Large intestine (tissue), 3 donors: ENCODE measurements around the gene WDR70. TPM values are rescaled to one million over a fixed set of nuclear protein-coding genes. Genes with fewer than 3 reads are reported as not detected.
"Not testable (repeated sequence)": the region's sequence is repeated elsewhere in the genome, so short reads cannot be mapped to it uniquely, and the experiment has no call there.

Source experiments
- DNase-seq, 2 donors: peaks; one replicate each; pipeline versions ENCODE4 v3.0.0 to v3.0.0-alpha.2; 2013
- H3K27ac ChIP-seq: one replicate; pipeline ENCODE4 v1.5.1; 2013; ENCODE audit warnings: low read length
- H3K27me3 ChIP-seq: 2 replicates; pipeline ENCODE4 v1.6.1; 2013; ENCODE audit warnings: low read length; ENCODE audit not compliant: control insufficient read depth, insufficient read depth
- H3K36me3 ChIP-seq: 2 replicates; pipeline ENCODE4 v1.6.1; 2013; ENCODE audit warnings: low read length; ENCODE audit not compliant: control insufficient read depth, insufficient read depth
- H3K4me1 ChIP-seq: one replicate; pipeline ENCODE4 v1.6.1; 2013; ENCODE audit warnings: low read length; ENCODE audit not compliant: control insufficient read depth, insufficient read depth
- H3K4me3 ChIP-seq: one replicate; pipeline ENCODE4 v1.5.1; 2013; ENCODE audit warnings: low read length
- H3K9me3 ChIP-seq: one replicate; pipeline ENCODE4 v1.6.1; 2013; ENCODE audit warnings: mild to moderate bottlenecking, low read depth, low read length, moderate library complexity; ENCODE audit not compliant: control insufficient read depth
- WGBS: methylation state at CpG from one replicate; pipeline ENCODE4 v1.1.5; 2013; ENCODE audit warnings: low lambda C conversion rate; ENCODE audit not compliant: insufficient coverage; 5-methylcytosine and 5-hydroxymethylcytosine counted together
- polyA plus RNA-seq: library from polyadenylated mRNA; unstranded; fragments of 120-200 nt; gene quantifications from one replicate; pipeline ENCODE4 v1.2.1, GENCODE V29; 2013

The WDR70 gene
- polyA plus RNA-seq, 1 donor, result 27.7 TPM

DNA sequence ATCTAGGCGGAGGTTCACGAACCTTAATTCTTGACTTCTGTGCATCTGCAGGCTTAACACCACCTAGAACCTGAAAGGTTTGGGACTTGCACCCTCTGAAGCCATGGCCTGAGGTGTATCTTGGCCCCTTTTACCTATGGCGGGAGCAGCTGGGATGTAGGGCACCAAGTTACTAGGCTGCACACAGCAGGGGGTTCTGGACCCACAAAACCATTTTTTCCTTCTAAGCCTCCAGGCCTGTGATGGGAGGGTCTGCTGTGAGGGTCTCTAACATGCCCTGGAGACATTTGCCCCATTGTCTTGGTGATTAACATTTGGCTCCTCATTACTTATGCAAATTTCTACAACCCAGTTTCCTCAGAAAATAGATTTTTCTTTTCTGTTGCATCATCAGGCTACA lies 102.3 kb downstream of the WDR70 start:
- H3K4me1 ChIP-seq, DNase-seq, H3K4me3 ChIP-seq, H3K27me3 ChIP-seq, H3K27ac ChIP-seq: not testable (repeated sequence)
- peaks cover 19% of the 10 kb centered on the region for H3K36me3 ChIP-seq
- H3K9me3 ChIP-seq, result peaks cover 17% of the 10 kb centered on the region
- no CpG with 5 or more reads among the region's 3 CpGs for WGBS

DNA sequence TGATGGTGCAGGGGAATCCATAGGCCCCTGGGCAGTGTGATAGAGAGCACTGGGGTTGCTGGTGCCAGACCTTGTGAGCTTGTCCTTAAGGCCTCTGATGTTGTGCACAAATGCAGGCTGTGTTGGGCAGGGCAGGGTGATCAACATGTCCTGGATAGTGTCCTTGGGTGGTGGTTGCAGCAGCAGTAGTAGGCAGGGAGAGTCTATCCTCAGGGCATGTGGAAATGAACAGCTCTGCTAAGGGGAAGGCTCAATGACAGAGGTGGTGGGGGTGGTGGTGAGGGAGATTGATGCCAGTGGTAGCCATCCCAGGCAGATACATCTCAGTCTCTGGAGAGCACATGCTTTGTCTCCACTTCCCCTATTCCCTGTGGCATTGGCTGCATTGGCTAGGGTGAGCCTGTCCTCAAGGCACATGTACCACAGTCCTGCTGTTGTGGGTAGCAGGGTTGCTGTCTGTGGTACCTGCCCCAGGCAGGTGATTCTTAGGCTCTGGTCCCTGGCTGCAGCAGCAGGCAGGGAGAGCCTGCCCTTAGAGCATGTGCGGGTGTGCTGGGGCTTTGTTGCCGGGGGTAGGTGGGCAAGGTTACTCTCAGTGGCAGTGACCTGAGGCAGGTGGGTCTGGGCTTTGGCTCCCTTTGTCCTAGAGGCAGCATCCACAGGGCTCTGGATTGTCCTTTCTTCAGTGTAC lies 111.1 kb downstream of the WDR70 start:
- no CpG with 5 or more reads among the region's 2 CpGs for WGBS
- peaks cover 13% of the 10 kb centered on the region for H3K36me3 ChIP-seq
- H3K27me3 ChIP-seq, result no peaks in the 10 kb centered on the region
- DNase-seq, result no peak
- H3K9me3 ChIP-seq, result peaks cover 10% of the 10 kb centered on the region
- H3K4me3 ChIP-seq, result no peak overlapping the region
- no peaks in the 10 kb centered on the region for H3K4me1 ChIP-seq
- no peak overlapping the region for H3K27ac ChIP-seq

GRCh38 chr5:37490931-37491330 lies 111.8 kb downstream of the WDR70 start:
- H3K27ac ChIP-seq, result no peak overlapping the region
- DNase-seq, result no peak
- H3K36me3 ChIP-seq, result peaks cover 13% of the 10 kb centered on the region
- WGBS, result no CpG with 5 or more reads among the region's 2 CpGs
- H3K27me3 ChIP-seq, result no peaks in the 10 kb centered on the region
- H3K4me1 ChIP-seq, result no peaks in the 10 kb centered on the region
- peaks cover 10% of the 10 kb centered on the region for H3K9me3 ChIP-seq
- no peak overlapping the region for H3K4me3 ChIP-seq

GRCh38 chr5:37492778-37493555 lies 113.8 kb downstream of the WDR70 start:
- H3K9me3 ChIP-seq, result peaks cover 15% of the 10 kb centered on the region
- WGBS, result no CpG with 5 or more reads among the region's 2 CpGs
- H3K4me3 ChIP-seq, result no peak overlapping the region
- H3K4me1 ChIP-seq, result no peaks in the 10 kb centered on the region
- peaks cover 9% of the 10 kb centered on the region for H3K36me3 ChIP-seq
- no peak overlapping the region for H3K27ac ChIP-seq
- no peaks in the 10 kb centered on the region for H3K27me3 ChIP-seq
- DNase-seq, result peak in 1 of 2 donors; percentile 13

- no peak overlapping the region for H3K27ac ChIP-seq
- DNase-seq, result no peak
These were observed 115.6 kb downstream of the WDR70 start for GRCh38 chr5:37494756-37495155.

DNA sequence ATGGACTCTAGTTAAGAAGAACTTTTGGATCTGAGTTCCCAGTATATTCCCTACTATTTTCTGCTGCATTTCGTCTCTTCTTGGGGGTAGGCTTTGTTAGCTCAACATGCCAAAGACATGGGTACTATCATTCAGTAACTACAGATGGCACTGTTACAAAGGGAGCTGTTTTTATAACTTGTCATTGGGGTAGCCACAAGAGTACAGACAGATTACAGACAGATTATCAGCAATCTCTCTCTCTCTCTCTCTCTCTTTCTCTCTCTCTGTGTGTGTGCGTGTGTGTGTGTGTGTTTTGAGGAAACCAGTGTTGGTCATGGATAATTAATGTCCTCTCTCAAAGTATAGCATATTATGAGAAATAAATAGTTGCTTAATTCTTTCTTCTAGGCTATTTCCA lies 116.1 kb downstream of the WDR70 start:
- H3K27me3 ChIP-seq, result no peaks in the 10 kb centered on the region
- H3K36me3 ChIP-seq, result peaks cover 4% of the 10 kb centered on the region
- H3K4me3 ChIP-seq, result no peak overlapping the region
- peaks cover 5% of the 10 kb centered on the region for H3K9me3 ChIP-seq
- no peak for DNase-seq
- no peak overlapping the region for H3K27ac ChIP-seq
- H3K4me1 ChIP-seq, result no peaks in the 10 kb centered on the region
- no CpG with 5 or more reads among the region's 2 CpGs for WGBS

More at GRCh38 chr5:37494756-37495155, 115.6 kb downstream of the WDR70 start:
- no peaks in the 10 kb centered on the region for H3K4me1 ChIP-seq
- no peaks in the 10 kb centered on the region for H3K27me3 ChIP-seq
- peaks cover 7% of the 10 kb centered on the region for H3K36me3 ChIP-seq
- peaks cover 5% of the 10 kb centered on the region for H3K9me3 ChIP-seq
- no peak overlapping the region for H3K4me3 ChIP-seq

DNA sequence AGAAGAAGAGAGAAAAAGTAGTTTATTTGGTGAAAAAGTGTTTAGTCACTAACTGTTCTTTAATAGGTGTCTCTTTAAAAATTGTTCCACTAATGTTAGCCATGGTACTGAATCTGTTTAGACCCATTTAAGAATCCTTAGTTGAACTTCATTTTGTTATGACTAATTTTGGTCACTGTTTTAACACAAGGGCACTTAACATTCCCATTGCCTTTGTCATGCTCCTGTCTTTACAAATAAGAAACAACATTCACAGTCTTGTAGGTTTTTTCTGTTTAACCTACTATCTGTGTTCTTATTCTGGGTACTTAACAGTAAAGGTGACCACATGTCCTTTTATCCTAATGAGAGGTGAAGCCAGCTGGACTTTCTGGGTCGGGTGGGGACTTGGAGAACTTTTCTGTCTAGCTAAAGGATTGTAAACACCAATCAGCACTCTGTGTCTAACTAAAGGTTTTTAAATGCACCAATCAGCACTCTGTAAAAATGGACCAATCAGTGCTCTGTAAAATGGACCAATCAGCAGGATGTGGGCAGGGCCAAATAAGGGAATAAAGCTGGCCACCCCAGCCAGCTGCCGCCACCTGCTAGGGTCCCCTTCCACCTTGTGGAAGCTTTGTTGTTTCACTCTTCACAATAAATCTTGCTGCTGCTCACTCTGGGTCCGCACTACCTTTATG lies 116.7 kb downstream of the WDR70 start:
- Histone ChIP-seq H3K9me3 (peaks cover 5% of the 10 kb centered on the region), H3K4me1 (no peaks in the 10 kb centered on the region), H3K36me3 (peaks cover 4% of the 10 kb centered on the region), H3K27me3 (no peaks in the 10 kb centered on the region), H3K27ac (no peak overlapping the region), H3K4me3 (no peak overlapping the region)
- 100% methylated on average over 1 of the region's 3 CpGs for WGBS
- DNase-seq, result no peak

GRCh38 chr5:37496902-37497445 lies 117.9 kb downstream of the WDR70 start:
- Histone ChIP-seq H3K9me3 (peaks cover 5% of the 10 kb centered on the region), H3K27me3 (no peaks in the 10 kb centered on the region), H3K4me3 (no peak overlapping the region), H3K36me3 (peaks cover 4% of the 10 kb centered on the region), H3K4me1 (no peaks in the 10 kb centered on the region), H3K27ac (no peak overlapping the region)
- no peak for DNase-seq
- WGBS, result 96% methylated on average over 3 of the region's 3 CpGs

DNA sequence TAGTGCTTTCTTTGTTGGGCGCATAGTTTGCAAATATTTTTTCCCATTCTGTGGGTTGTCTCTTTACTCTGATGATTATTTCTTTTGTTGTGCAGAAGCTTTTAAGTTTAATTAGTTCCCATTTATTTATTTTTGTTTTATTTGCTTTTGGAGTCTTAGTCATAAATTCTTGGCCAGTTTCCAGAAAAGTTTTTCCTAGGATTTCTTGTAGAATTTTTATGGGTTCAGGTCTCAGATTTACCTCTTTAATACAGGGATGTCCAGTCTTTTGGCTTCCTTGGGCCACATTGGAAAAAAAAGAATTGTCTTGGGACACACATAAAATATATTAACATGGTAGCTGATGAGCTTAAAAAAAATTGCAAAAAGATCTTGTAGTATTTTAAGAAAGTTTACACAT lies 122.0 kb downstream of the WDR70 start:
- peaks cover 5% of the 10 kb centered on the region for H3K9me3 ChIP-seq
- H3K4me1 ChIP-seq, result no peaks in the 10 kb centered on the region
- no peak overlapping the region for H3K4me3 ChIP-seq
- no peak for DNase-seq
- no peaks in the 10 kb centered on the region for H3K27me3 ChIP-seq
- no peak overlapping the region for H3K27ac ChIP-seq
- WGBS, result no CpG with 5 or more reads among the region's 1 CpG
- peaks cover 5% of the 10 kb centered on the region for H3K36me3 ChIP-seq

- Histone ChIP-seq H3K4me3 (no peak overlapping the region), H3K4me1 (no peaks in the 10 kb centered on the region), H3K27ac (peak overlapping the region; percentile 36), H3K27me3 (no peaks in the 10 kb centered on the region), H3K36me3 (peaks cover 3% of the 10 kb centered on the region), H3K9me3 (no peaks in the 10 kb centered on the region)
- WGBS, result 100% methylated on average over 2 of the region's 3 CpGs
- peak in 1 of 2 donors; percentile 62 for DNase-seq
These were observed 127.1 kb downstream of the WDR70 start for GRCh38 chr5:37506241-37506640.
